HepG2 (cell line): ENCODE results near the gene SGK1. TPM values are rescaled to one million over a fixed set of nuclear protein-coding genes. Genes with fewer than 3 reads are reported as not detected.

ENCODE experiments used
- ATAC-seq: fragments of 200-7000 bp; cut with Tn5 transposase; 3 replicates; pipeline ENCODE4 v1.9.1; 2020; ENCODE audit warnings: mild to moderate bottlenecking, moderate library complexity
- BruUV-seq: library from RNA; stranded (reverse); fragments of 400-500 nt; replicated peaks from 2 replicates; lab custom pipeline; 2021; lab: Mats Ljungman, UMichigan
- CTCF ChIA-PET: fragments of 300-600 bp; formaldehyde crosslinking; extraction: SDS; loops from one replicate; lab custom pipeline; 2021; ENCODE audit warnings: low total read pairs, inconsistent platforms, low intra/inter-chr PET ratio; lab: Yijun Ruan, JAX
- POLR2A ChIA-PET: fragments of 350-600 bp; sonication (Branson Sonifier 250); formaldehyde crosslinking; loops from one replicate; lab custom pipeline; 2020; ENCODE audit warnings: antibody characterized with exemption, inconsistent platforms; lab: Yijun Ruan, JAX
- DNase-seq: peaks from one replicate; pipeline ENCODE4 v3.0.0-alpha.2; 2015; ENCODE audit warnings: low spot score
- FAIRE-seq: peaks from 3 replicates; lab custom pipeline; 2011; peaks lifted over from hg19 to GRCh38; lab: Jason Lieb, UNC
- H2AFZ ChIP-seq: one replicate; pipeline ENCODE4 v1.6.1; 2011; ENCODE audit warnings: low read length, inconsistent platforms
- H3K27ac ChIP-seq: fragments of 300-600 bp; 3 replicates; pipeline ENCODE4 v1.8.0; 2011; ENCODE audit warnings: mixed run types, mild to moderate bottlenecking, mixed read lengths, low read length, inconsistent platforms; ENCODE audit not compliant: insufficient read depth; ENCODE audit errors: extremely low read length
- H3K27me3 ChIP-seq, 2 experiments: fragments of 200-600 bp in 1 of 2; 2 replicates in 1 of 2; 3 replicates in 1 of 2; pipeline versions ENCODE4 v1.6.0 to v1.8.0; 2011; ENCODE audit warnings: low read length in 2 of 2, mild to moderate bottlenecking in 2 of 2, moderate library complexity in 2 of 2, inconsistent platforms in 1 of 2; ENCODE audit not compliant: insufficient read depth in 2 of 2, control insufficient read depth in 1 of 2
- H3K36me3 ChIP-seq, 2 experiments: fragments of 200-600 bp in 1 of 2; replicated peaks in 1 of 2; 2 replicates in 1 of 2; 3 replicates in 1 of 2; pipeline versions ENCODE4 v1.5.1 to v1.8.0; 2011; ENCODE audit warnings: low read length in 2 of 2, inconsistent platforms in 1 of 2; ENCODE audit not compliant: insufficient read depth in 2 of 2, control insufficient read depth in 1 of 2
- H3K4me1 ChIP-seq: 2 replicates; pipeline ENCODE4 v1.5.1; 2012; ENCODE audit warnings: low read length, inconsistent platforms; ENCODE audit not compliant: insufficient read depth
- H3K4me2 ChIP-seq: 2 replicates; pipeline ENCODE4 v1.6.0; 2011; ENCODE audit warnings: low read depth, low read length, inconsistent platforms
- H3K4me3 ChIP-seq, 3 experiments: fragments of 200-600 bp in 1 of 3; sonication (generic), shearing (Covaris generic) in 1 of 3; replicated peaks in 1 of 3; 2 replicates each; pipeline ENCODE4 v1.5.1; 2011 to 2016; ENCODE audit warnings: low read length in 3 of 3, inconsistent platforms in 2 of 3, low read depth in 2 of 3, mild to moderate bottlenecking in 2 of 3, control low read depth in 1 of 3, mixed read lengths in 1 of 3; ENCODE audit not compliant: insufficient read depth in 1 of 3
- H3K79me2 ChIP-seq: one replicate; pipeline ENCODE4 v1.6.1; 2011; ENCODE audit warnings: low read length, inconsistent platforms; ENCODE audit not compliant: insufficient read depth
- H3K9ac ChIP-seq: 2 replicates; pipeline ENCODE4 v1.6.0; 2011; ENCODE audit warnings: mild to moderate bottlenecking, low read depth, low read length, inconsistent platforms; ENCODE audit not compliant: insufficient read depth
- H3K9me3 ChIP-seq: 2 replicates; pipeline ENCODE4 v1.5.1; 2012; ENCODE audit warnings: mild to moderate bottlenecking, low read length
- H4K20me1 ChIP-seq: 2 replicates; pipeline ENCODE4 v1.6.0; 2011; ENCODE audit warnings: inconsistent platforms, mild to moderate bottlenecking, low read length, moderate library complexity; ENCODE audit not compliant: insufficient read depth
- CENPT ChIP-seq: sonication (generic); formaldehyde crosslinking; IDR thresholded peaks from 2 replicates; pipeline ENCODE4 v1.8.0; 2022; ENCODE audit warnings: low read depth, mild to moderate bottlenecking, moderate library complexity, missing genetic modification reagents
- CREB3 ChIP-seq: sonication (generic); formaldehyde crosslinking; IDR thresholded peaks from 2 replicates; pipeline ENCODE4 v1.5.0; 2020; ENCODE audit warnings: missing genetic modification reagents
- FOXK1 ChIP-seq: sonication (generic); formaldehyde crosslinking; IDR thresholded peaks from 2 replicates; pipeline ENCODE4 v1.4.0; 2020; ENCODE audit warnings: low read depth, missing genetic modification reagents, borderline replicate concordance
- HMGXB3 ChIP-seq: sonication (generic); formaldehyde crosslinking; IDR thresholded peaks from 2 replicates; pipeline ENCODE4 v1.4.0; 2020; ENCODE audit warnings: missing genetic modification reagents, borderline replicate concordance
- HNRNPLL ChIP-seq: fragments of 200-400 bp; formaldehyde crosslinking; IDR thresholded peaks from 2 replicates; pipeline ENCODE4 v1.6.1; 2017; ENCODE audit warnings: mild to moderate bottlenecking, low read depth, low read length; ENCODE audit not compliant: poor library complexity, severe bottlenecking
- IKZF4 ChIP-seq: sonication (generic); formaldehyde crosslinking; IDR thresholded peaks from 2 replicates; pipeline ENCODE4 v1.5.1; 2020; ENCODE audit warnings: borderline replicate concordance, mild to moderate bottlenecking, low read depth, missing genetic modification reagents; ENCODE audit errors: not compliant biosample characterization
- IRF1 ChIP-seq: sonication (generic); formaldehyde crosslinking; IDR thresholded peaks from 2 replicates; pipeline ENCODE4 v1.4.0; 2020; ENCODE audit warnings: low read depth, mild to moderate bottlenecking, missing genetic modification reagents
- ISX ChIP-seq: sonication (generic); formaldehyde crosslinking; conservative IDR thresholded peaks from 2 replicates; pipeline ENCODE4 v1.5.0; 2020; ENCODE audit warnings: missing genetic modification reagents
- NCOR1 ChIP-seq: fragments of 200-600 bp; sonication (generic); IDR thresholded peaks from 2 replicates; pipeline ENCODE4 v1.7.0; 2017; ENCODE audit warnings: antibody characterized with exemption, low read length, borderline replicate concordance
- NFYC ChIP-seq: IDR thresholded peaks from 2 replicates; pipeline ENCODE4 v1.6.1; 2016; ENCODE audit warnings: missing genetic modification reagents, missing compliant biosample characterization
- RFXAP ChIP-seq: sonication (generic); formaldehyde crosslinking; IDR thresholded peaks from 2 replicates; pipeline ENCODE4 v1.4.0; 2020; ENCODE audit warnings: missing genetic modification reagents, borderline replicate concordance
- SCMH1 ChIP-seq: sonication (generic); formaldehyde crosslinking; IDR thresholded peaks from 2 replicates; pipeline ENCODE4 v1.9.0; 2021; ENCODE audit warnings: missing genetic modification reagents, mild to moderate bottlenecking, borderline replicate concordance
- SRSF9 ChIP-seq: fragments of 200-400 bp; formaldehyde crosslinking; IDR thresholded peaks from 2 replicates; pipeline ENCODE4 v1.6.1; 2018; ENCODE audit warnings: borderline replicate concordance, mild to moderate bottlenecking, low read depth, low read length; ENCODE audit not compliant: insufficient read depth, poor library complexity, severe bottlenecking
- ZNF7 ChIP-seq: IDR thresholded peaks from 2 replicates; pipeline ENCODE4 v1.6.1; 2016; ENCODE audit warnings: missing biosample characterization, missing genetic modification reagents
- ZSCAN30 ChIP-seq: sonication (generic); formaldehyde crosslinking; IDR thresholded peaks from 2 replicates; pipeline ENCODE4 v1.5.0; 2020; ENCODE audit warnings: mild to moderate bottlenecking, missing genetic modification reagents
- WGBS: methylation state at CpG from one replicate; pipeline ENCODE4 v1.1.6; 2017; ENCODE audit warnings: low lambda C conversion rate; 5-methylcytosine and 5-hydroxymethylcytosine counted together
- in situ Hi-C: cut with HindIII; loops from 2 replicates; pipeline ENCODE4 v1.10.0; 2017; ENCODE audit warnings: low pct_unique_long_range_greater_than_20kb; ENCODE audit not compliant: extremely low pct_ligation_motif_present
- intact Hi-C: fragments of 100-400 bp; cut with micrococcal nuclease; formaldehyde crosslinking; loops from one replicate; pipeline ENCODE4 v1.10.0; 2022; ENCODE audit not compliant: unreplicated experiment
- polyA plus RNA-seq, 8 experiments: library from polyadenylated mRNA; depleted of rRNA in 3 of 8; stranded (reverse) in 7 of 8; unstranded in 1 of 8; fragments of >200 nt; fragmentation: Illumina TruSeq in 4 of 8; extraction: Trizol in 4 of 8; gene quantifications; 2 replicates each; pipeline versions ENCODE4 v1.2.1 to v1.2.3, GENCODE V29; 2011 to 2016; ENCODE audit warnings: low read depth in 4 of 8, missing spikeins in 1 of 8, mixed read lengths in 1 of 8; ENCODE audit not compliant: insufficient read depth in 1 of 8
- total RNA-seq, 5 experiments: library from RNA; depleted of rRNA; stranded (reverse); fragments of >200 nt; fragmentation: Illumina TruSeq; extraction: Trizol; gene quantifications; 2 replicates each; pipeline ENCODE4 v1.2.3, GENCODE V29; 2016; ENCODE audit warnings: low read depth in 1 of 5

SGK1 gene
- total and polyA plus RNA-seq, 2 of the 13 experiments (the other 11 are each of a cell fraction or from before 2014, with no cell fraction given) = 56.1 to 56.2 TPM

- TF ChIP-seq IKZF4 (CRISPR knock-in tag) (no peak), HNRNPLL (no peak), FOXK1 (CRISPR knock-in tag) (no peak), CENPT (CRISPR knock-in tag) (no peak), RFXAP (CRISPR knock-in tag) (no peak)
- TF ChIP-seq, all 625 proteins: peak for 0
Observed at GRCh38 chr6:134148566-134148965, 169.3 kb downstream of the SGK1 start (continued).

GRCh38 chr6:134147034-134147533, 170.8 kb downstream of the SGK1 start:
- Histone ChIP-seq H3K9ac (no peak overlapping the region), H3K4me3 (no peak overlapping the region), H3K9me3 (no peaks in the 10 kb centered on the region), H4K20me1 (no peaks in the 10 kb centered on the region), H3K27ac (no peak overlapping the region), H3K36me3 (no peaks in the 10 kb centered on the region), H3K27me3 (peaks cover 1 to 8% of the 10 kb centered on the region in 2 experiments; a peak in 2 of 5 replicates), H3K4me1 (no peaks in the 10 kb centered on the region), H3K79me2 (no peaks in the 10 kb centered on the region), H2AFZ (no peak overlapping the region), H3K4me2 (no peak overlapping the region)
- ChIA-PET CTCF (no interaction called here), POLR2A (no interaction called here)
- ATAC-seq (no peak), DNase-seq (no peak), FAIRE-seq (no peak)
- no TSS peak for BruUV-seq
- intact Hi-C loops (no loop called here), in situ Hi-C loops (no loop called here)
- WGBS = 62% methylated on average over 9 of the region's 9 CpGs
- TF ChIP-seq HMGXB3 (CRISPR knock-in tag) = no peak
- no peak for TF ChIP-seq ZNF7
- TF ChIP-seq RFXAP (CRISPR knock-in tag) = no peak
- TF ChIP-seq NFYC (CRISPR knock-in tag) = no peak
- TF ChIP-seq NCOR1 = no peak
- no peak for TF ChIP-seq CREB3 (CRISPR knock-in tag)
- no peak for TF ChIP-seq SCMH1 (CRISPR knock-in tag)
- no peak for TF ChIP-seq SRSF9
- no peak for TF ChIP-seq ISX (CRISPR knock-in tag)
- TF ChIP-seq ZSCAN30 (CRISPR knock-in tag) = no peak
- TF ChIP-seq IRF1 = no peak
